Measurements from ENCODE around the gene SH2D7.

- TF ChIP-seq CTCF (IDR thresholded peaks at IDR 0.05), result no peak
- TF ChIP-seq EZH2 (IDR thresholded peaks at IDR 0.05; ENCODE audit: borderline replicate concordance, insufficient read depth, low read depth, low read length, poor library complexity, severe bottlenecking), result no peak
Measured at GRCh38 chr15:78110916-78111475, 18.6 kb downstream of the SH2D7 start.

Measured in B cell (primary cell).